ENCODE results near the gene AATK. TPM values are rescaled to one million over a fixed set of nuclear protein-coding genes. Genes with fewer than 3 reads are reported as not detected.

AATK gene
- total RNA-seq, 2 experiments from 2014 or later: 0.25 to 0.82 TPM

GRCh38 chr17:81118308-81119221, 47.5 kb downstream of the AATK start:
- ChIA-PET CTCF (interaction anchor here (4.8 kb wide), 1 partner anchor 17 kb away, joined by 13 read pairs; no protein-coding TSS in a partner anchor), POLR2A (no interaction called here)
- H3K4me1 ChIP-seq (ENCODE audit: insufficient read depth, low read length): peaks cover 14% of the 10 kb centered on the region
- peak overlapping the region; percentile 5 for H3K4me3 ChIP-seq (ENCODE audit: low read length)
- H3K36me3 ChIP-seq (ENCODE audit: insufficient read depth, low read length): no peaks in the 10 kb centered on the region
- H3K4me1 Mint-ChIP-seq (ENCODE audit: low read depth): no peaks in the 10 kb centered on the region
- H3K27ac ChIP-seq (ENCODE audit: low read depth in 1 of 2, low read length in 2 of 2): no peak overlapping the region
- ATAC-seq (ENCODE audit: poor library complexity) (no peak), DNase-seq (peak in 1 of 14 experiments; percentile 41)
- H3K27me3 ChIP-seq (ENCODE audit: control insufficient read depth in 1 of 2, insufficient read depth in 2 of 2, low read length in 2 of 2): no peaks in the 10 kb centered on the region
- H3K27me3 Mint-ChIP-seq: no peaks in the 10 kb centered on the region
- H3K36me3 Mint-ChIP-seq (ENCODE audit: low read depth): no peaks in the 10 kb centered on the region
- no peak for TF ChIP-seq CTCF (IDR thresholded peaks at IDR 0.05)
- H3K9me3 ChIP-seq (ENCODE audit: control insufficient read depth in 1 of 2, insufficient read depth in 1 of 2, low read length in 2 of 2): peaks cover 0 to 13% of the 10 kb centered on the region in 2 experiments
- intact Hi-C loops (cut with DNase I, micrococcal nuclease): no loop called here
- no peak overlapping the region for H3K4me3 Mint-ChIP-seq
- H3K9me3 Mint-ChIP-seq: no peaks in the 10 kb centered on the region
- no peak overlapping the region for H3K27ac Mint-ChIP-seq

GRCh38 chr17:81117672-81118198, 48.3 kb downstream of the AATK start:
- H3K27ac Mint-ChIP-seq: no peak overlapping the region
- H3K9me3 Mint-ChIP-seq: no peaks in the 10 kb centered on the region
- ATAC-seq (ENCODE audit: poor library complexity) (no peak), DNase-seq (no peak)
- ChIA-PET CTCF (interaction anchor here (4.8 kb wide), 1 partner anchor 16 kb away, joined by 13 read pairs; no protein-coding TSS in a partner anchor), POLR2A (no interaction called here)
- Histone ChIP-seq H3K27ac (ENCODE audit: low read depth in 1 of 2, low read length in 2 of 2) (no peak overlapping the region), H3K4me3 (ENCODE audit: low read length) (no peak overlapping the region), H3K36me3 (ENCODE audit: insufficient read depth, low read length) (no peaks in the 10 kb centered on the region), H3K27me3 (ENCODE audit: control insufficient read depth in 1 of 2, insufficient read depth in 2 of 2, low read length in 2 of 2) (no peaks in the 10 kb centered on the region), H3K9me3 (ENCODE audit: control insufficient read depth in 1 of 2, insufficient read depth in 1 of 2, low read length in 2 of 2) (peaks cover 0 to 13% of the 10 kb centered on the region in 2 experiments), H3K4me1 (ENCODE audit: insufficient read depth, low read length) (peaks cover 14% of the 10 kb centered on the region)
- no peaks in the 10 kb centered on the region for H3K4me1 Mint-ChIP-seq (ENCODE audit: low read depth)
- H3K36me3 Mint-ChIP-seq (ENCODE audit: low read depth): no peaks in the 10 kb centered on the region
- H3K4me3 Mint-ChIP-seq: no peak overlapping the region
- no peak for TF ChIP-seq CTCF (IDR thresholded peaks at IDR 0.05)
- H3K27me3 Mint-ChIP-seq: no peaks in the 10 kb centered on the region
- intact Hi-C loops (cut with DNase I, micrococcal nuclease): no loop called here

- no peak overlapping the region for H3K4me3 Mint-ChIP-seq
- POLR2A ChIA-PET: no interaction called here
- DNase-seq: no peak
- H3K36me3 ChIP-seq (ENCODE audit: insufficient read depth, low read length): no peaks in the 10 kb centered on the region
- no peaks in the 10 kb centered on the region for H3K36me3 Mint-ChIP-seq (ENCODE audit: low read depth)
- no peaks in the 10 kb centered on the region for H3K27me3 Mint-ChIP-seq
- H3K27ac ChIP-seq (ENCODE audit: low read depth in 1 of 2, low read length in 2 of 2): no peak overlapping the region
- peaks cover 14% of the 10 kb centered on the region for H3K4me1 ChIP-seq (ENCODE audit: insufficient read depth, low read length)
- no peak overlapping the region for H3K4me3 ChIP-seq (ENCODE audit: low read length)
- H3K27me3 ChIP-seq (ENCODE audit: control insufficient read depth in 1 of 2, insufficient read depth in 2 of 2, low read length in 2 of 2): no peaks in the 10 kb centered on the region
- no peak for ATAC-seq (ENCODE audit: poor library complexity)
- H3K27ac Mint-ChIP-seq: no peak overlapping the region
- H3K9me3 ChIP-seq (ENCODE audit: control insufficient read depth in 1 of 2, insufficient read depth in 1 of 2, low read length in 2 of 2): peaks cover 0 to 13% of the 10 kb centered on the region in 2 experiments
- no peaks in the 10 kb centered on the region for H3K9me3 Mint-ChIP-seq
- CTCF ChIA-PET: interaction anchor here (4.8 kb wide), 1 partner anchor 15 kb away, joined by 13 read pairs; no protein-coding TSS in a partner anchor
- no peaks in the 10 kb centered on the region for H3K4me1 Mint-ChIP-seq (ENCODE audit: low read depth)
- intact Hi-C loops (cut with DNase I, micrococcal nuclease): no loop called here
- no peak for TF ChIP-seq CTCF (IDR thresholded peaks at IDR 0.05)
These were observed 49.3 kb downstream of the AATK start for GRCh38 chr17:81116704-81117103.
